HG03460 (cell line): ENCODE data around the gene SLA2.
"Not testable (repeated sequence)": the region's sequence is repeated elsewhere in the genome, so short reads cannot be mapped to it uniquely, and the experiment has no call there.

Experiments
- ATAC-seq: cut with Tn5 transposase; IDR thresholded peaks from one replicate; pipeline ENCODE4 v1.9.1; 2021; ENCODE audit not compliant: unreplicated experiment

The SLA2 gene

GRCh38 chr20:36645998-36646397 is at the start of gene SLA2:
Gene SLA2, minus strand, starts transcription at chr20:36646196. Its CDS starts 4,861 bp downstream, at chr20:36641335.
- ATAC-seq, result no peak

DNA sequence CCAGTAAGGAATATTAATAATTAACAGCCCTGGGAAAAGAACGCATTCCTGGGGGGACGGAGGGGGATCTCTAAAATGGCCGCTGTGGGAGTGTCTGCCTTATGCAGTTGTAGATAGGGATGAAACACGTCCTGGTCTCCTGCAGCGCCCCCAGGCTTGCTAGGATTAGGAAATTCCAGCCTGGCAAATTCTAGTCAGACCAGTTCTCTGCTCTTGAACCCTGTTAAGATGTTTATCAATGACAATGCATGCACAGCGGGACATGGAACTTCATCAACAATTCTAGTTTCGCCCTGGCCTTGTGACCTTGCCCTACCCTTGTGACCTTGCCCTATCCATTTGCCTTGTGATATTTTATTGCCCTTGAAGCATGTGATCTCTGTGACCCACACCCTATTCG is 49.5 kb upstream of the SLA2 start:
- ATAC-seq, result not testable (repeated sequence)

GRCh38 chr20:36688630-36689029 is 42.6 kb upstream of the SLA2 start:
- ATAC-seq, result no peak

GRCh38 chr20:36687850-36688249 is 41.9 kb upstream of the SLA2 start:
- no peak for ATAC-seq

- no peak for ATAC-seq
These were observed 40.9 kb upstream of the SLA2 start for GRCh38 chr20:36686944-36687343.

- ATAC-seq, result no peak
These were observed 40.5 kb upstream of the SLA2 start for GRCh38 chr20:36686504-36686903.

GRCh38 chr20:36684747-36685146 is 38.8 kb upstream of the SLA2 start:
- no peak for ATAC-seq

DNA sequence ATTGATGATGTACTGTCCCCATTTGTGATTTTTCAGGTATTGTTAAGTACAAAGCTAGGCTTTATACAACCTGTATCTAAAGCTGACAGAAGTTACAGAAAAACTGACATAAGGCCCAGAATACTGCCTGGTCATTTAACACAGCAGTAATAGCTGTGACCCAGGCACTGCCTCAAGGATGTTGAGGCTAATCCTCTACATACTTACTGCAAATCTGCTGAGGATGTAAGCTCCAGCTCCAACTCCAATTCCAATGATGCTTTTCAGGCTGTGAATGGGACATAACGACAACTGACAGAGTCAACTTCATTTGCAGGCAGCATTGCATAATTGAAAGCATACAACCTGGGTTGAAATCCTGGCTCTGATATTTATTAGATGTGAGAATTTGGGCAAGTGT is 36.3 kb upstream of the SLA2 start:
- ATAC-seq, result no peak

- no peak for ATAC-seq
These were observed 31.4 kb upstream of the SLA2 start for GRCh38 chr20:36677422-36677771.

DNA sequence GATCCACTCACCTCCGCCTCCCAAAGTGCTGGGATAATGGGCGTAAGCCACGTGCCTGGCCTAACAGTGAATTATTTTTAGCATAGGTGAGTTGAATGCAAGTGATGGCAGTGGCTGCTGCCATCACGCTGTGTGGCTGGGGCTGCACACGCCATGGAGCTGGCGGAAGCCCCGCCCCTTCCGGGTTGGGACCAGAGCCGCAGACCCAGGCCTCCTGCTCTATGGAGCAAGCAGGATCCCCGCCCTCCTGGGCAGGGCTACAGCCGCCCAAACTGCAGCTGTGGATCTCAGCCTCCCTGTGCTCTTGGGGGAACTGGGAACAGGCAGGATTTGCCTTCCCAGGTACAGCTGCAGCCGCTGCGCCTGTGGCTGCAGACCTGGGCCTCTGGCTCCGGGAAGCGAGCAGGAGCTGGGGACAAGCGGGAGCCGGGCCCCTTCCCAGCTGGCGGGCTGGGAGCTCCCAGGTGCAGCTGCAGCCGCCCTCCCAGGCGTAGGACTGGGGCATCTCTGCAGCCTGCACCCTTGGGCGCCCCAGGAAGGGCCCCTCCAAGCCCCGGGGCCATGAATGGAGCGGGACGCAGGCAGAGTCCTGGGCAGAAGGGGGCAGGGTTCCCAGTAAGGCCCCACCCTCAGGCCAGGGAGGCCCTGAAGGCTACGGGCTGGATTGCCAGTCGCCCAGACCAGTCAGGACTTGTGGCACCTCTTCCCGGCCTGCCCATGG is 30.9 kb upstream of the SLA2 start:
- ATAC-seq, result no peak

GRCh38 chr20:36675545-36675944 is 29.5 kb upstream of the SLA2 start:
- ATAC-seq, result not testable (repeated sequence)

DNA sequence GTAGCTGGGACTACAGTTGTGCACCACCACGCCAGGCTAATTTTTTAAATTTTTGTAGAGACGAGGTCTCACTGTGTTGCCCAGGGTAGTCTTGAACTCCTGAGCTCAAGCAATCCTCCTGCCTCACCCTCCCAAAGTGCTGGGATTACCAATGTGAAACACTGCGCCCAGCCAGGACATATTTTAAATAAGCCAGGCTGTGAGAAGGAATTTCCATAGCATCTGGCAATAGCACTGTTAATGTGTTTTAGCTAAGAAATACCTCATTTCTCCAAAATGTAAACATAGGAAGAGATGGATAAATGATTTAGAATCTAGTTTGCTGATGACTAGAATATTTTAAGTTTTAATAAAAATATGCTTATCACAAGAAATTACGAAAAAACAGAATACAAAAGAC is 27.0 kb upstream of the SLA2 start:
- ATAC-seq, result no peak

DNA sequence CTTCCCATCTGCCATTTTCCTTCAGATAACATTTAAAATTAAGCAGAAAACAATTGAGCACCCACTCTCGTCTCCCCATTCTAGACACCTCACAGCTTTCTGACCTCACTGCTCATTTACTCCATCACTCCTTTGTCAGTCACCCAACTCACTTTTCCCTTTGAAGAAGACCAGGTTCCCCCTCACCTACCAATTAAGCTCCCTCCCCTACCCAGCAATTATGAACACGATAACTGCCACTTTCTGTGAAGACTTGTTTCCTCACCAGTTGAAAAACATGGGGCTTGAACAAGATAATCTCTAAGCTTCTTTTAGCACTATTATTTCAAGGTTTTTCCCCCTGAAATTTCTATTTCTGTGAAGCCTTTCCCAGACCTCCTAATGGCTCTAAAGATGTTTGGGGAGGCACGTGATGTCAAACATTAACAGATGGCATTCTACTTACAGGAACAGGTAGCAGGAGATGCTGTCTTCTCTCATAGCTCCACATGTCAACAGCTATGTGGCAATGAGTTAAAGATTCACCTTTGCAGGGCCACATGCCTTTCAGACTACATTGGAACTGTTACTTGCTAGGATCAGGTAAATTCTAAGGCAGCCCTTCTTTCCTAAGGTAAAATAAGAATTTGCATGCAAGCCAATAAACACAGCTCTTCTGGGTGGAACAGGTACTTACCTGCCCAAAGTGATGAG is 24.8 kb upstream of the SLA2 start:
- no peak for ATAC-seq

- ATAC-seq, result no peak
These were observed 20.3 kb upstream of the SLA2 start for GRCh38 chr20:36666181-36666740.

DNA sequence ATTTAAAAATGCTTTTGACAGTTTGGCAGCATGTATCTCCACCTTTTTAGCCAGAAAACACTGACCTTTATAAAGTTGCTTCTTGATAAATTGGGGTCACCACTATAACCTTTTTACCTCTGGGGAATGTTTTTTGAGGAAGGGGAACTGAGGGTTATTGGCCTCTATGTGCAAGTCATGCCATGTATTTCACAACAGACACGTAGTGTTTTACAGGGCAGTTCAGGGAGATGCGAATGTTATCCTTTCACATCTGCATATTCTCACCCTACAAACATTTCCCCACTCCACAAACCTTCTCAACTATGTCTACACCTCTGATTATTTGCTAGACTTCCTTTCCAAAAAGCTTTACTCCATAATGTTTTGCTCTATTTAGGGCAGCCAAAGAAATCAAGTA is 17.0 kb upstream of the SLA2 start:
- no peak for ATAC-seq

GRCh38 chr20:36658300-36658699 is 12.3 kb upstream of the SLA2 start:
- no peak for ATAC-seq

GRCh38 chr20:36656733-36657132 is 10.7 kb upstream of the SLA2 start:
- ATAC-seq, result no peak

DNA sequence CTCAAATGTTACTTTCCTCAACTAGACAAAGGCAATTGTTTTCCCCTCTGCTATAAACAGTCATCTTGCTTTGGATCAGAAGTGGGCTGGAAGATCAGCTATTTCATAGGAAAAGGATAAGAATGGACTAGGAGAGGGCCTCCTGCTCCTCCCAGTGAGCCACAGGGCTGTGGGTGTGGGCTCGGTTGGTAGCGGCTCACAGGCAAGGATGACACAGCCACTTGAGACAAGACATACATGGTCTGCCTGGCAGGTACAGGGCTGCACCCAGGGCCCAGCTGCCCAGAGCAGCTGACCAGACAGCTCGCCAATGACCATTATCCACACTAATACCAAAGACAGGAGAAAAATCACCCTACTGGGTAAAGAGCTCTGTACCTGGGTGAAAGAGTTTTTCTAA is 9.0 kb upstream of the SLA2 start:
- ATAC-seq, result no peak

GRCh38 chr20:36654506-36654905 is 8.5 kb upstream of the SLA2 start:
- ATAC-seq, result no peak

GRCh38 chr20:36653456-36653855 is 7.5 kb upstream of the SLA2 start:
- no peak for ATAC-seq

DNA sequence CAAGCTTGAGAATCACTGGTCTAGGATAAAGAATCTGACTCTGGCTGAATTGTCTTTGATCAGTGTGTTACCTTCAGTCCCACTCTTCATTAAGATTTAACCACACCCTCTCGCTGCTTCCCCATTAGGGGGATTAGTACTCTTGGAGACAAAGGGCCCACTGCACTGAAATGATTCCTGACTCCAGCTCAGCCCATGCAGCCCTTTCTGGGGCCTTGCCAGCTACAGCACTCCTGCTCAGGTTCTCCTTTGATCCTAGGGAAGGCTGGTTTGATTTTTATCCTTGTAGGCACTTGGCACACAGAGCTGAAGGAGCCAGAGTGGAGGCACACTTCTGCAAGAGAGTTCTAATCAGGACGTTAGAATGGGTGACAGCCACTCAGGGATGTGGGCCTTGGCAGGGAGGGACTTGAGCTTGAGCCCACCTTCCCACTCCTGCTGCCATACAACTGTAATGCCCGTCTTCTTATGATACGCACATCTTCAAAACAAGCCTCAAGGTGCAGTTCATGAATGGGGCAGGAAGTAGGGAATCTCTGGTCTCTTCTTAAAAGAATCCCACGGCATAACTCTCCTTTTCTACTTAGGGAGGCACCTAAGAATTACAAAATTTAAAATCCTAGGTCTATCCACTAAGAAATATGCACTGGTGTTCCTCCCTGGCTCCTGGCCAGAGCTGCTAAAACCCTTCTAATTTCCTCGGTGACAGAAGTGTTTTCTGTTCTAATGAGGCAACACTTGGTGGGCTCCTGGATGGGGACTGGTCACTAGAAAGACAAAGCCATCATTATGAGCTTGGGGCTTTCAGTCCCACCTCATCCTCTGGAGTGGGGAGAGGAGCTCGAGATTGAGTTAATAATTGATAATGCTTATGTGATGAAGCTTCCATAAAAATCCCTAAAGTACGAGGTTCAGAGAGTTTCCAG is 1.5 kb upstream of the SLA2 start:
- no peak for ATAC-seq
